ENCODE measurements around the gene MYRIP.

MYRIP gene

DNA sequence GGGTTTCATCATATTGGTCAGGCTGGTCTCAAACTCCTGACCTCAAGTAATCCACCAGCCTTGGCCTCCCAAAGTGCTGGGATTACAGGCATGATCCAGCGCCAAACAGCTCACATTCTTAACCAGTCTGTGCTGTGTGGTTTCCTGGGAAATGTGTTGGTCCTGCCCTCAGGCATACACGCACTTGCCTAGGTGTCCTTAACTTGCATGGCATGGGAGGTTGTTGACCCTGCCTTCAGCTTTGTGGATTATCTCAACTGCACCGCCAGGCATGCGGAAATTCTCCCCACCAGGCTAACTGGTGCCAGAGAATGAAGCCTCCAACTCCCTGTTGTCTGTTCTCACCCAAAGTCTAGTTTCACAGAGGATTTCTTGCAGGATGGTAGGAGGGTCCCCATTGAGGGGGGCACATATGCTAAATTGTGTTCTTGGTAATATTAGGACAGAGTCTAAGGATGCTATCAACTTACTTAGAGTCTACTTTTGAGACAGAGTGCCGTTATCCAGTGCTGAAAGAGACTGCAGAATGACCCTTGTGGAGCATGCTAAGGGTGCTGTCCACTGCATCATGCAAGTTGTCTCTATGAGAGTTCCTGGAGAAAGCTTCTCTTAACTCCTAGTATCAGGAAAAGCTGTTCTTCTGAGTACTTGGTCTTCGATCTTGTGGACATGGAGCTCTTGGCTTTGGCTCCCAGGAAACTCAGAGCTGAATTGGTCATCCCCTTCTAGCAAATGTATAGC lies 438.5 kb downstream of the MYRIP start:
- TF ChIP-seq, protein P1, sequence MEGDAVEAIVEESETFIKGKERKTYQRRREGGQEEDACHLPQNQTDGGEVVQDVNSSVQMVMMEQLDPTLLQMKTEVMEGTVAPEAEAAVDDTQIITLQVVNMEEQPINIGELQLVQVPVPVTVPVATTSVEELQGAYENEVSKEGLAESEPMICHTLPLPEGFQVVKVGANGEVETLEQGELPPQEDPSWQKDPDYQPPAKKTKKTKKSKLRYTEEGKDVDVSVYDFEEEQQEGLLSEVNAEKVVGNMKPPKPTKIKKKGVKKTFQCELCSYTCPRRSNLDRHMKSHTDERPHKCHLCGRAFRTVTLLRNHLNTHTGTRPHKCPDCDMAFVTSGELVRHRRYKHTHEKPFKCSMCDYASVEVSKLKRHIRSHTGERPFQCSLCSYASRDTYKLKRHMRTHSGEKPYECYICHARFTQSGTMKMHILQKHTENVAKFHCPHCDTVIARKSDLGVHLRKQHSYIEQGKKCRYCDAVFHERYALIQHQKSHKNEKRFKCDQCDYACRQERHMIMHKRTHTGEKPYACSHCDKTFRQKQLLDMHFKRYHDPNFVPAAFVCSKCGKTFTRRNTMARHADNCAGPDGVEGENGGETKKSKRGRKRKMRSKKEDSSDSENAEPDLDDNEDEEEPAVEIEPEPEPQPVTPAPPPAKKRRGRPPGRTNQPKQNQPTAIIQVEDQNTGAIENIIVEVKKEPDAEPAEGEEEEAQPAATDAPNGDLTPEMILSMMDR (IDR thresholded peaks at IDR 0.05), result no peak
- Mint-ChIP-seq H3K4me3 (no peak overlapping the region), H3K27me3 (ENCODE audit: low read depth, poor library complexity) (peaks cover 9% of the 10 kb centered on the region), H3K27ac (no peak overlapping the region), H3K9me3 (no peaks in the 10 kb centered on the region), H3K4me1 (no peaks in the 10 kb centered on the region), H3K36me3 (ENCODE audit: low read depth) (no peaks in the 10 kb centered on the region)
- no peak for DNase-seq

DNA sequence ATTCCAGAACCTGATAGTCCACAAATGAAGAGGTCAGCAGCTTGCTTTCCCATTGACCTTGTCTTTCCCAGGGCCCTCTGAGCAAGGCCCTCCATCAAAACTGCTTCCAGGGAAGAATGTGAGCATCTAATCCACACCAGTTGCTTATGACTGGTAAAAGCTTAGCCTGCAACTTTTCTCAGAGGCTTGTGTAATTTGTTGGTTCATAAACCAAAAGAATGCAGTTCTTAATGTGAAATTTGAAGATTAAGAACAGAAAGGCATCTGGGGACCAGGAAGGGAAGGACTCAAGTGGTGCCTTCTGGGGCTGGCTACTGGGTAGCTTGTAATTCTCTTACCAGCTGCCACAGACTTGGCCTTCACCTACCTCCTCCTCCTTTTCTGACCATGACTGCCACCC lies 439.2 kb downstream of the MYRIP start:
- no peak for DNase-seq
- no peak overlapping the region for H3K27ac Mint-ChIP-seq

DNA sequence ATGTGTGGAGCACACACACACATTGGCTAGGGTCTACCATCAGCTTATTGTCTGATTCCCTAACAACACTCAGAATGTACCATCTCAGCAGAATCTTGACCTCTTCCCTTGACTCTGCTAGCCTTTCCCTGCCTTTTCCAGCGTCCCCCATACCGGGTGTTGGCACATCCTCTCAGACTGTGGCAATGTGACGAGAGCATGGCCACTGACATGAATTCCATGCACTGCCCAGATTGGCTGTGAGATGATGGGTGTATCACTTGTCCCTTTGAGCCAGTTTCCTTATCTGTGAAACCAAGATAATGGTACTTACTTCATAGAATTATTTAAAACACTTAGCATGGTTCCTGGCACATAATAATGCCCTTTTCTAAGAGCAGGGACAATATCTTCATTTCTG lies 439.8 kb downstream of the MYRIP start:
- Mint-ChIP-seq H3K27me3 (ENCODE audit: low read depth, poor library complexity) (peaks cover 9% of the 10 kb centered on the region), H3K9me3 (no peaks in the 10 kb centered on the region), H3K4me3 (no peak overlapping the region), H3K27ac (no peak overlapping the region), H3K4me1 (peaks cover 4% of the 10 kb centered on the region), H3K36me3 (ENCODE audit: low read depth) (no peaks in the 10 kb centered on the region)
- no peak for DNase-seq
- TF ChIP-seq, protein P1 (IDR thresholded peaks at IDR 0.05), result no peak

More for the DNA sequence above, 439.2 kb downstream of the MYRIP start:
- Mint-ChIP-seq H3K4me1 (no peaks in the 10 kb centered on the region), H3K4me3 (no peak overlapping the region), H3K27me3 (ENCODE audit: low read depth, poor library complexity) (peaks cover 9% of the 10 kb centered on the region), H3K9me3 (no peaks in the 10 kb centered on the region), H3K36me3 (ENCODE audit: low read depth) (no peaks in the 10 kb centered on the region)
- TF ChIP-seq, protein P1 (IDR thresholded peaks at IDR 0.05), result no peak

DNA sequence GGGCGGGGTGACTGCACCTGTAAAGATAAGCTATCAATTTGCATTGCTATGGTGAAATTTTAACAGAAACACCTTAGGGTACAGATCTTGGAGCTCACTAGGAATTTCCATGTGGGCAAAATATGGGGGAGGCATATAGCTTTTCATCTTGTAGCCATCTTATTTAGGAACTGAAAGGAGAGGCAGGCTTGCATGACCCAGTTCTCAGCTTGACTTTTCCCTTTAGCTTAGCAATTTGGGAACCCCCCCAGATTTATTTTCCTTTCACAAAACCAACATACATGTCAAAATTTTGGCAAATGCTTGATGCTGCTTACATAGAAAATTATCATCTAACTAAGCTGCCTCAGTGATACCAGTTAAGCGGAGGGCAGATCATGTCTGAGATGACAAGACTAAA lies 445.1 kb downstream of the MYRIP start:
- Mint-ChIP-seq H3K4me3 (no peak overlapping the region), H3K9me3 (no peaks in the 10 kb centered on the region), H3K36me3 (ENCODE audit: low read depth) (no peaks in the 10 kb centered on the region), H3K4me1 (peaks cover 18% of the 10 kb centered on the region), H3K27me3 (ENCODE audit: low read depth, poor library complexity) (peaks cover 9% of the 10 kb centered on the region), H3K27ac (no peak overlapping the region)
- TF ChIP-seq, protein P1 (IDR thresholded peaks at IDR 0.05), result no peak
- no peak for DNase-seq

DNA sequence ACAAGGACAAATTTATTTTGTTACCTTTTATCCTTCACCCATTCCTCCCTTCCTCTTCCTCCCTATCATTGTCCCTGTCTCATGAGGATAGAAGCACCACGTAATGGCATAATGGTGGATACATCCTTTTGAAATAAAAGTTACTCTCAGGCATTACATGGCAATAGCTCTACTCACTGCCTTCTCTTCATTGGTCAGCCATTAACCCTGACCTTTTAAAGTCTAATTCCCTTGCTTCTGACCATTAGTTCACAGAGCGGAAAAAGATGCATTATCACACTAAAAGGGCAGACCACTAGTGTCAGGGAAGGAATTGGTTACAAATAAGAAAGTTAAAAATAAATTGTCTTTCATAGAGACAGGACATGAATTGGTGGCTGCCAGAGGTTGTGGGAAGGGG lies 445.5 kb downstream of the MYRIP start:
- Mint-ChIP-seq H3K4me1 (peaks cover 18% of the 10 kb centered on the region), H3K27ac (peak overlapping the region; percentile 30), H3K9me3 (no peaks in the 10 kb centered on the region)

More for the DNA sequence above, 445.5 kb downstream of the MYRIP start:
- DNase-seq, result no peak
- Mint-ChIP-seq H3K4me3 (no peak overlapping the region), H3K36me3 (ENCODE audit: low read depth) (no peaks in the 10 kb centered on the region), H3K27me3 (ENCODE audit: low read depth, poor library complexity) (peaks cover 9% of the 10 kb centered on the region)
- TF ChIP-seq, protein P1 (IDR thresholded peaks at IDR 0.05), result no peak

Measured in nephron progenitor cell (in vitro differentiated cells).